HG03354 (cell line): Measurements from ENCODE around the gene USP21.
"Not testable (repeated sequence)": the region's sequence is repeated elsewhere in the genome, so short reads cannot be mapped to it uniquely, and the experiment has no call there.

Source experiments
- ATAC-seq: cut with Tn5 transposase; IDR thresholded peaks from one replicate; pipeline ENCODE4 v1.9.1; 2021; ENCODE audit warnings: mild to moderate bottlenecking; ENCODE audit not compliant: unreplicated experiment, poor library complexity, severe bottlenecking

Gene USP21

GRCh38 chr1:161159087-161159912, at the start of gene USP21:
USP21 (plus strand) TSS chr1:161159500; CDS start chr1:161160641, 1,141 bp downstream.
- peak; percentile 88 for ATAC-seq

GRCh38 chr1:161111117-161111516, 48.2 kb upstream of the USP21 start:
- ATAC-seq = no peak

- ATAC-seq = no peak
Measured at GRCh38 chr1:161111527-161111926, 47.8 kb upstream of the USP21 start.

GRCh38 chr1:161113915-161114314, 45.4 kb upstream of the USP21 start:
- no peak for ATAC-seq

- ATAC-seq = no peak
Measured at GRCh38 chr1:161114556-161114955, 44.7 kb upstream of the USP21 start.

- no peak for ATAC-seq
Measured at GRCh38 chr1:161115132-161115711, 44.1 kb upstream of the USP21 start.

GRCh38 chr1:161115961-161116360, 43.3 kb upstream of the USP21 start:
- ATAC-seq = not testable (repeated sequence)

GRCh38 chr1:161117759-161118581, 41.3 kb upstream of the USP21 start, which contains the start of the genes NIT1 and PFDN2:
NIT1 (plus strand) TSS chr1:161118105; CDS start chr1:161118177, 72 bp downstream.
PFDN2 (minus strand) TSS chr1:161118037; CDS start chr1:161118026, 11 bp downstream.
- ATAC-seq = peak; percentile 89

GRCh38 chr1:161119092-161119903, 40.0 kb upstream of the USP21 start:
- ATAC-seq = peak; percentile 56

GRCh38 chr1:161121042-161121650, 38.2 kb upstream of the USP21 start:
- ATAC-seq = no peak

- no peak for ATAC-seq
Measured at GRCh38 chr1:161121834-161122233, 37.5 kb upstream of the USP21 start.

- no peak for ATAC-seq
Measured at GRCh38 chr1:161122967-161123366, 36.3 kb upstream of the USP21 start.

- ATAC-seq = no peak
Measured at GRCh38 chr1:161127649-161128048, 31.7 kb upstream of the USP21 start.

GRCh38 chr1:161128591-161129420, 30.5 kb upstream of the USP21 start:
- no peak for ATAC-seq

GRCh38 chr1:161130266-161130665, 29.0 kb upstream of the USP21 start:
- no peak for ATAC-seq

- no peak for ATAC-seq
Measured at GRCh38 chr1:161131523-161132409, 27.5 kb upstream of the USP21 start.
